RCC 7860 (cell line): ENCODE data around the gene ZNF692.
"Not testable (repeated sequence)": the region's sequence is repeated elsewhere in the genome, so short reads cannot be mapped to it uniquely, and the experiment has no call there.

Source experiments
- DNase-seq: peaks from one replicate; pipeline ENCODE4 v3.0.0-alpha.2; 2015; ENCODE audit warnings: low spot score
- FAIRE-seq: peaks from 2 replicates; lab custom pipeline; 2012; peaks lifted over from hg19 to GRCh38; lab: Jason Lieb, UNC

The ZNF692 gene

GRCh38 chr1:248858891-248859889, at the start of gene ZNF692:
Gene ZNF692 (minus strand): TSS chr1:248859085. CDS start chr1:248858309, 776 bp downstream.
- DNase-seq: peak; percentile 94
- FAIRE-seq: no peak

GRCh38 chr1:248906753-248907661, 48.1 kb upstream of the ZNF692 start:
- no peak for FAIRE-seq
- DNase-seq: no peak

DNA sequence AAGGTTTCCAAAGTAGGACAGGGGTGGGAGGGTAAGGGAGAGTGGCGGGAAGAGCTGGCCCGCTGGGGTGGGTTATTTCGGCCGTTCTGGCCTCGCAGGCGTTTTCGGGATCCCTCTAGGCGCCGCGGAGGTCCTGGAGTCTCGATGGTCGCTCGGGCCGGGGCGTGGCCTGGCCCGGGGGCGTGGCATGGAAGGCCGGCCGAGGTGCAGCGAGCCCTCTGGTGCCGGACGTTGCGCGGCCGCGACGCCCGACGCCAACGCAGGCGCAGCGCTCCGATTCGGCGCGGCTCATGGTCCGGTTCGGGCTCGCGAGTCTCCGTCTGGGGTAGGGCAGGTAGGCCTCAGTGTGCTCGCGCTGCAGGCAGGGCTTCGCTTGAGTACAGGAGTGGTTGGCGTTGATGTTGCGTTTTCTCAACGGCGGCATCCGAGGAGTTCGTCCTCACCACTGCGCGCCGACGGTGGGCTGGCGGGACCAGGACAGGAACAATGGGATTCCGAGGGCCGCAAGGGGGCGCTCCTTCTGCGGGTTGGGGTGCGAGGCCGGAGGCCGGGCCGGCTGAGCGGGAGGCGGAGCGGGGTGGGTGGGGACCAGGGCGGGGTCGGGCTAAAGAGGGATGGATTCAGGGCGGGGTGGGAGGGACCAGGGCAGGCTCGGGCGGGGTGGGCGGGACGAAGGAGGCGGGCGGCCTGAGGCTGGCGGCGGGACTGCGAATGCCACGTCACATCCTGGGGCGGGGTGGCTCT, 47.3 kb upstream of the ZNF692 start, which contains the start of gene PGBD2:
Gene PGBD2, plus strand, starts transcription at position 227 of the 744 bp plus-strand sequence. CDS start 7,628 bp downstream, outside the sequence.
- peak; percentile 74 for DNase-seq
- FAIRE-seq: no peak

- DNase-seq: no peak
- no peak for FAIRE-seq
Measured at GRCh38 chr1:248905662-248906008, 46.8 kb upstream of the ZNF692 start.

GRCh38 chr1:248904437-248905216, 45.7 kb upstream of the ZNF692 start:
- DNase-seq: no peak
- no peak for FAIRE-seq

DNA sequence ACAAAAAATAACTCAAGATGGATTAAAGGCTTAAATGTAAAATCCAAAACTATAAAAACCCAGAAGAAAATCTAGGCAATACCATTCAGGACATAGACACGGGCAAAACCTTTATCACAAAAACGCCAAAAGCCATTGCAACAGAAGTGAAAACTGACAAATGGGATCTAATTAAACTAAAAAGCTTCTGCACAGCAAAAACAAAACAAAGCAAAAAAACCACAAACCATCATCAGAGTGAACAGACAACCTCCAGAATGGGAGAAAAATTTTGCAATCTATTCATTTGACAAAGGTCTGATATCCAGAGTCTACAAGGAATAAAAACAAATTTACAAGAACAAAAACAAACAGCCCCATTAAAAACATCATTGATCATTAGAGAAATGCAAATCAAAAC, 42.7 kb upstream of the ZNF692 start:
- DNase-seq: no peak
- no peak for FAIRE-seq

DNA sequence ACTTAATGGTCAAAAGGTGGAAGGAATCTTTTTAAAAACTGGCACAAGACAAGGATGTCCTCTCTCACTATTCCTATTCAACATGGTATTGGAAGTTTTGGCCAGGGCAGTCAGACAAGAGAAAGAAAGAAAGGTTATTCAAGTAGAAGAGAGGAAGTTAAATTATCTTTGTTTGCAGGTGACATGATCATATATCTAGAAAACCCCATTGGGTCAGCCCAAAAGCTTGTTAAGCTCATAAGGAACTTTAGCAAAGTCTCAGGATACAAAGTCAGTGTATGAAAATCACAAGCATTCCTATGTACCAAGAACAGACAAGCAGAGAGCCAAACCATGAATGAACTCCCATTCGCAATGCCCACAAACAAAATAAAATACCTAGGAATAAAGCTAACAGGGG, 41.8 kb upstream of the ZNF692 start:
- no peak for DNase-seq

DNA sequence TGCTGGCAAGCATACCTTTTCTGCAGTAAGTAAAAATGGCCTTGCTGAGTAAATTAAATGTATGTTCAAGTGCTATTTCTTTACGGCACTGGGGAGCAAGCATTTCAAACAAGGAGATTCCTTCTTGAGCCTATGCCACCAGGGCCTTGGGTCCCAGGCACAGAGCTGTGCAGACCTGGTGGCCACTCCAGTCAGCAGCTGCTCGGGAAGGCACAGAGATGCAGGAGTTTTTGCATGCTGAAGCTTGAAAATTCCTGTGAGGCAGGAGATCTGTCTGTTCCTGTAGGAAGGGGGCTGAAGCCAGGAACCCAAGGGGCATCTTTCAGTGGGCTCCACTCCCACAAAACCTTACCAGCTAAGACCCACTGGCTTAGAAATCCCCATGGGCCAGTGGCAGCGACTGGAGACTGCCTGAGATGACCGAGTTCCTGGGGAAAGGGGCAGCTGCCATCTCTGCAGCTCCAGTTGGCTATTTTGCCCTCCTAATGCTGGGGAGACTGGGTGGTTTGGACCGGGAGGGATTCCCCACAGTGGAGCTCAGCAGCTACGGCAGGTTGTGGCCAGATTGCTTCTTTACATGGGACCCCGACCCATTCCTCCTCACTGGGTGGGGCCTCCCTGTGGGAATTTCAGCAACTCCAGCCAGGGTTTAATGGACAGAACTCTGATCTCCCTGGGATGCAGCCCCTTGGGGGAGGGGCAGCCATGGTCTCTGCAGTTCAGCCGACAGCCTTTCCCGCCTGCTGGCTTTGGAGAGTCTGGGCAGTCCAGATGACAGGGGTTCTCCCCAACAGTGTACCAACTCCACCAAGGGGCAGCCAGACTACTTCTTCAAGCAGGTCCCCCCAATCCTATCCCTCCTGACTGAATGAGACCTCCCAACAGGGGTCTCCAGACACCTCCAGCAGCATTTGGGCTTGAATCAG, 38.8 kb upstream of the ZNF692 start:
- FAIRE-seq (no peak), DNase-seq (no peak)

More for the DNA sequence above, 41.8 kb upstream of the ZNF692 start:
- no peak for FAIRE-seq

GRCh38 chr1:248894837-248895236, 36.0 kb upstream of the ZNF692 start:
- DNase-seq: no peak
- FAIRE-seq: no peak

DNA sequence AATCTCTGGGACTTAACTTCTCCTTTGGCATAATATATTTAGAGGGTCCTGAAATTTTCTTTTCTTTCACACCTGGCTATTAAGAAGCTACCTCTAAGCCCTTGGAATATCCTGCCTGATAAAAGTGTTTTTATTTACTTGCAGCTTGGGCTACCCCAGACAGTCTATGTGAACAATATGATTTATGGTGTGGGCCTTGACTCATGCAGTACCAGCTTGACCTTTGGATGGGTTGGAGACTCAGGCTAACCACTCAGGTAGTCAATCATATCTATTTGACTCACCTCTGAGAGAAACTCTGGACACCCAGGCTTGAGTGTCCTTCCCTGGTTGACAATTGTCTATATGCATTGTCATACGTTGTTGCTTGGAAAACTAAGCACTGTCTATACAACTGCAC, 33.7 kb upstream of the ZNF692 start:
- FAIRE-seq (no peak), DNase-seq (no peak)

- DNase-seq (no peak), FAIRE-seq (no peak)
Measured at GRCh38 chr1:248891758-248892157, 32.9 kb upstream of the ZNF692 start.

GRCh38 chr1:248890549-248891498, 31.9 kb upstream of the ZNF692 start:
- DNase-seq (no peak), FAIRE-seq (no peak)

- not testable (repeated sequence) for FAIRE-seq, DNase-seq
Measured at GRCh38 chr1:248889914-248890243, 31.0 kb upstream of the ZNF692 start.

GRCh38 chr1:248886237-248886895, 27.5 kb upstream of the ZNF692 start:
- DNase-seq (no peak), FAIRE-seq (no peak)

GRCh38 chr1:248885646-248886045, 26.8 kb upstream of the ZNF692 start:
- DNase-seq (no peak), FAIRE-seq (no peak)

- DNase-seq: no peak
- FAIRE-seq: no peak
Measured at GRCh38 chr1:248884632-248885295, 25.9 kb upstream of the ZNF692 start.

DNA sequence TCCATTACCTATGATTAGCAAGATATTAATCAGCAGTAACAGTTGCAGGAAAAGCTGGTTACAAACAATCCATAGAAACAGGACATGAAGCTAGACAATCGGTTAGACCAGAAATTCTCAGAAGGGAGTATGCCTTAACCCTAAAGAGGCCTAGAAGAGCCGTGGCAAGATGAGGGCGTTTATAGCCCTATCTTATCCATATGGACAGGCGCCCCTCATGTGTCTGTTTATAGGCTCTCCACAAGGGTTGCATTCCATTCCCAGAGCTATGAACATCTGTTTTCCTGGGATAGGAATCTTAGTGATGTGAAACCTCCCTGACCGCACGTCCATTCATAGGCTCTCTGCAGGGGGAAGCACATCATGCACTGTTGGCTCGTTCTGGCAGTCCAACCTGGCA, 23.5 kb upstream of the ZNF692 start:
- not testable (repeated sequence) for FAIRE-seq, DNase-seq
